ENCODE measurements around the gene GJB2. TPM values are rescaled to one million over a fixed set of nuclear protein-coding genes. Genes with fewer than 3 reads are reported as not detected.

The GJB2 gene
- total and polyA plus RNA-seq, 10 of the 15 experiments (the other 5 are each of a cell fraction or from before 2014, with no cell fraction given): 0.07 to 0.59 (median 0.31) TPM; not detected in 1

GRCh38 chr13:20150561-20150960 lies 42.2 kb downstream of the GJB2 start:
- in situ Hi-C loops (cut with MboI): no loop called here
- FAIRE-seq: no peak

More at GRCh38 chr13:20150561-20150960, 42.2 kb downstream of the GJB2 start:
- SMC1A ChIA-PET (ENCODE audit: uncharacterized antibody, unreplicated experiment): no interaction called here
- POLR2A ChIA-PET: no interaction called here
- Histone ChIP-seq H3K9me3 (replicated peaks; ENCODE audit: control insufficient read depth, insufficient read depth, low read length) (no peaks in the 10 kb centered on the region), H4K20me1 (ENCODE audit: control insufficient read depth, insufficient read depth) (no peaks in the 10 kb centered on the region), H3K4me3 (no peak overlapping the region), H3K4me2 (ENCODE audit: control insufficient read depth, insufficient read depth) (no peak overlapping the region), H3K9ac (ENCODE audit: control insufficient read depth, insufficient read depth, low read length) (no peak overlapping the region), H3K36me3 (ENCODE audit: control insufficient read depth in 2 of 2, insufficient read depth in 2 of 2, low read length in 1 of 2) (no peaks in the 10 kb centered on the region), H3K79me2 (ENCODE audit: control insufficient read depth, insufficient read depth, low read length) (no peaks in the 10 kb centered on the region), H3K27me3 (replicated peaks in 1 of 2; ENCODE audit: control insufficient read depth in 2 of 2, insufficient read depth in 2 of 2, low read length in 1 of 2) (no peaks in the 10 kb centered on the region), H2AFZ (ENCODE audit: control insufficient read depth, low read depth, low read length) (no peak overlapping the region), H3K4me1 (ENCODE audit: control insufficient read depth, insufficient read depth, low read length) (no peaks in the 10 kb centered on the region), H3K27ac (ENCODE audit: control insufficient read depth, insufficient read depth) (no peak overlapping the region)
- DNase-seq (ENCODE audit: low read depth, low spot score) (no peak), ATAC-seq (no peak)
- intact Hi-C loops (cut with micrococcal nuclease; ENCODE audit: unreplicated experiment): no loop called here
- CTCF ChIA-PET: no interaction called here
- RAD21 ChIA-PET (ENCODE audit: unreplicated experiment): no interaction called here
- TF ChIP-seq E2F8 (IDR thresholded peaks at IDR 0.05; ENCODE audit: low read depth, partially characterized antibody) (no peak), SMAD1 (IDR thresholded peaks at IDR 0.05; ENCODE audit: low read depth, partially characterized antibody) (no peak), STAT1 (conservative IDR thresholded peaks at IDR 0.05) (no peak), EP300 (IDR thresholded peaks at IDR 0.05; ENCODE audit: borderline replicate concordance in 1 of 2, control insufficient read depth in 1 of 2, low read depth in 2 of 2, low read length in 2 of 2) (no peak), HSF1 (IDR thresholded peaks at IDR 0.05; ENCODE audit: low read depth, low read length) (no peak), POLR2AphosphoS5 (IDR thresholded peaks at IDR 0.05; ENCODE audit: low read length) (no peak), ATF2 (IDR thresholded peaks at IDR 0.05; ENCODE audit: low read length) (no peak), MXI1 (IDR thresholded peaks at IDR 0.05; ENCODE audit: low read depth, low read length) (no peak), PML (IDR thresholded peaks at IDR 0.05; ENCODE audit: low read length) (no peak), ZBTB40 (IDR thresholded peaks at IDR 0.05; ENCODE audit: borderline replicate concordance) (no peak), TAF1 (IDR thresholded peaks at IDR 0.05; ENCODE audit: borderline replicate concordance, low read depth, low read length) (no peak), BACH1 (IDR thresholded peaks at IDR 0.05; ENCODE audit: borderline replicate concordance) (no peak), MAX (IDR thresholded peaks at IDR 0.05; ENCODE audit: low read depth, low read length) (no peak), KDM1A (IDR thresholded peaks at IDR 0.05; ENCODE audit: borderline replicate concordance) (no peak), RBBP5 (conservative IDR thresholded peaks at IDR 0.05) (no peak)
- 37% methylated on average over 9 of the region's 9 CpGs for WGBS (ENCODE audit: insufficient coverage, insufficient replicate concordance, low lambda C conversion rate, missing lambda C conversion rate)
- BruUV-seq (replicated peaks): no TSS peak

Measured in GM12878 (cell line).